MM.1S (cell line): ENCODE data around the gene CRPPA.

Experiments used
- DNase-seq: peaks from one replicate; pipeline ENCODE4 v3.0.0-alpha.2; 2015
- H2AFZ ChIP-seq: fragments of 300-600 bp; sonication (generic); 2 replicates; pipeline ENCODE4 v1.6.0; 2016; ENCODE audit warnings: antibody characterized with exemption, low read length
- H3F3A ChIP-seq: fragments of 300-600 bp; sonication (generic); 2 replicates; pipeline ENCODE4 v1.6.1; 2016; ENCODE audit warnings: mild to moderate bottlenecking, antibody characterized with exemption, low read length, moderate library complexity, mixed read lengths; ENCODE audit not compliant: insufficient read depth
- H3K27ac ChIP-seq: fragments of 300-600 bp; sonication (generic); 2 replicates; pipeline ENCODE4 v1.5.1; 2016; ENCODE audit warnings: mild to moderate bottlenecking, low read length
- H3K27me3 ChIP-seq: fragments of 300-600 bp; sonication (generic); replicated peaks from 2 replicates; pipeline ENCODE4 v1.6.0; 2016; ENCODE audit warnings: low read length; ENCODE audit not compliant: insufficient read depth
- H3K36me3 ChIP-seq: fragments of 300-600 bp; sonication (generic); replicated peaks from 2 replicates; pipeline ENCODE4 v1.6.1; 2016; ENCODE audit warnings: mild to moderate bottlenecking, low read length, mixed read lengths; ENCODE audit not compliant: insufficient read depth
- H3K4me1 ChIP-seq: fragments of 300-600 bp; sonication (generic); 2 replicates; pipeline ENCODE4 v1.6.1; 2016; ENCODE audit warnings: low read length, mixed read lengths
- H3K4me2 ChIP-seq: fragments of 300-600 bp; sonication (generic); 2 replicates; pipeline ENCODE4 v1.6.0; 2016; ENCODE audit warnings: low read depth, low read length
- H3K4me3 ChIP-seq: fragments of 300-600 bp; sonication (generic); 2 replicates; pipeline ENCODE4 v1.5.1; 2016; ENCODE audit warnings: low read length, mixed read lengths
- H3K79me2 ChIP-seq: fragments of 300-600 bp; sonication (generic); 2 replicates; pipeline ENCODE4 v1.6.1; 2016; ENCODE audit warnings: mixed run types, low read length, mixed read lengths
- H3K9ac ChIP-seq: fragments of 300-600 bp; sonication (generic); 2 replicates; pipeline ENCODE4 v1.6.1; 2016; ENCODE audit warnings: low read length, mixed read lengths
- H3K9me2 ChIP-seq: fragments of 300-600 bp; sonication (generic); replicated peaks from 2 replicates; pipeline ENCODE4 v1.6.1; 2016; ENCODE audit warnings: mild to moderate bottlenecking, low read length, mixed read lengths; ENCODE audit not compliant: insufficient read depth
- H3K9me3 ChIP-seq: fragments of 300-600 bp; sonication (generic); replicated peaks from 2 replicates; pipeline ENCODE4 v1.6.1; 2016; ENCODE audit warnings: mild to moderate bottlenecking, low read length, mixed read lengths; ENCODE audit not compliant: insufficient read depth
- H4K20me1 ChIP-seq: fragments of 300-600 bp; sonication (generic); 2 replicates; pipeline ENCODE4 v1.6.1; 2016; ENCODE audit warnings: mild to moderate bottlenecking, low read length, moderate library complexity, mixed read lengths; ENCODE audit not compliant: insufficient read depth
- EZH2 ChIP-seq: fragments of 300-600 bp; sonication (generic); optimal IDR thresholded peaks from 2 replicates; pipeline ENCODE3; 2017; ENCODE audit warnings: low read depth, mild to moderate bottlenecking, antibody characterized with exemption, low read length, mixed read lengths
- EZH2phosphoT487 ChIP-seq: fragments of 300-600 bp; sonication (generic); IDR thresholded peaks from 2 replicates; pipeline ENCODE4 v1.6.1; 2018; ENCODE audit warnings: antibody characterized with exemption, low read length
- TF ChIP-seq, protein P1 (sequence below): fragments of 300-600 bp; sonication (generic); IDR thresholded peaks from 2 replicates; pipeline ENCODE4 v1.5.1; 2016; ENCODE audit warnings: antibody characterized with exemption, low read length, mixed read lengths

The CRPPA gene

GRCh38 chr7:16399916-16400892, 21.1 kb downstream of the CRPPA start:
- Histone ChIP-seq H4K20me1 (no peaks in the 10 kb centered on the region), H3K9me3 (no peaks in the 10 kb centered on the region), H3F3A (no peaks in the 10 kb centered on the region), H3K27ac (no peak overlapping the region), H2AFZ (no peak overlapping the region), H3K9ac (no peak overlapping the region), H3K27me3 (no peaks in the 10 kb centered on the region), H3K4me3 (no peak overlapping the region), H3K4me1 (0 out of 2 replicates have a peak, but pooled peaks cover 11% of the 10 kb centered on the region), H3K9me2 (no peaks in the 10 kb centered on the region), H3K36me3 (no peaks in the 10 kb centered on the region), H3K4me2 (no peak overlapping the region), H3K79me2 (no peaks in the 10 kb centered on the region)
- TF ChIP-seq, protein P1, sequence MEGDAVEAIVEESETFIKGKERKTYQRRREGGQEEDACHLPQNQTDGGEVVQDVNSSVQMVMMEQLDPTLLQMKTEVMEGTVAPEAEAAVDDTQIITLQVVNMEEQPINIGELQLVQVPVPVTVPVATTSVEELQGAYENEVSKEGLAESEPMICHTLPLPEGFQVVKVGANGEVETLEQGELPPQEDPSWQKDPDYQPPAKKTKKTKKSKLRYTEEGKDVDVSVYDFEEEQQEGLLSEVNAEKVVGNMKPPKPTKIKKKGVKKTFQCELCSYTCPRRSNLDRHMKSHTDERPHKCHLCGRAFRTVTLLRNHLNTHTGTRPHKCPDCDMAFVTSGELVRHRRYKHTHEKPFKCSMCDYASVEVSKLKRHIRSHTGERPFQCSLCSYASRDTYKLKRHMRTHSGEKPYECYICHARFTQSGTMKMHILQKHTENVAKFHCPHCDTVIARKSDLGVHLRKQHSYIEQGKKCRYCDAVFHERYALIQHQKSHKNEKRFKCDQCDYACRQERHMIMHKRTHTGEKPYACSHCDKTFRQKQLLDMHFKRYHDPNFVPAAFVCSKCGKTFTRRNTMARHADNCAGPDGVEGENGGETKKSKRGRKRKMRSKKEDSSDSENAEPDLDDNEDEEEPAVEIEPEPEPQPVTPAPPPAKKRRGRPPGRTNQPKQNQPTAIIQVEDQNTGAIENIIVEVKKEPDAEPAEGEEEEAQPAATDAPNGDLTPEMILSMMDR, result no peak
- TF ChIP-seq EZH2phosphoT487, result no peak
- DNase-seq, result no peak

- TF ChIP-seq EZH2phosphoT487 (no peak), EZH2 (no peak)
- TF ChIP-seq, protein P1, result no peak
- Histone ChIP-seq H3K4me1 (0 out of 2 replicates have a peak, but pooled peaks cover 11% of the 10 kb centered on the region), H3K27me3 (no peaks in the 10 kb centered on the region), H3K4me3 (no peak overlapping the region), H3K9me2 (no peaks in the 10 kb centered on the region), H3K9me3 (no peaks in the 10 kb centered on the region), H3K79me2 (no peaks in the 10 kb centered on the region), H3K4me2 (no peak overlapping the region), H3F3A (no peaks in the 10 kb centered on the region), H3K9ac (no peak overlapping the region), H3K36me3 (no peaks in the 10 kb centered on the region), H2AFZ (no peak overlapping the region), H4K20me1 (no peaks in the 10 kb centered on the region), H3K27ac (no peak overlapping the region)
- no peak for DNase-seq
Observed at GRCh38 chr7:16399265-16399831, 22.0 kb downstream of the CRPPA start.

GRCh38 chr7:16398146-16399017, 23.0 kb downstream of the CRPPA start:
- no peaks in the 10 kb centered on the region for H3K9me2 ChIP-seq
- no peaks in the 10 kb centered on the region for H3K9me3 ChIP-seq
- H3K79me2 ChIP-seq, result no peaks in the 10 kb centered on the region
- no peak overlapping the region for H3K27ac ChIP-seq
- H3K4me2 ChIP-seq, result no peak overlapping the region
- H2AFZ ChIP-seq, result no peak overlapping the region
- no peak for DNase-seq
- no peaks in the 10 kb centered on the region for H3K27me3 ChIP-seq
- no peaks in the 10 kb centered on the region for H3K36me3 ChIP-seq
- H3K4me1 ChIP-seq, result 0 out of 2 replicates have a peak, but pooled peaks cover 11% of the 10 kb centered on the region
- H4K20me1 ChIP-seq, result no peaks in the 10 kb centered on the region
- H3K4me3 ChIP-seq, result no peak overlapping the region
- no peaks in the 10 kb centered on the region for H3F3A ChIP-seq
- H3K9ac ChIP-seq, result no peak overlapping the region
- TF ChIP-seq EZH2phosphoT487, result no peak
- TF ChIP-seq, protein P1, result no peak
